Ishikawa (cell line): ENCODE measurements around the gene MYO15B.

ENCODE experiments used
- CEBPB ChIP-seq: IDR thresholded peaks from 2 replicates; pipeline ENCODE4 v1.6.1; 2012
- CREB1 ChIP-seq: IDR thresholded peaks from 2 replicates; pipeline ENCODE4 v1.6.1; 2012; ENCODE audit warnings: low read depth
- EGR1 ChIP-seq: IDR thresholded peaks from 2 replicates; pipeline ENCODE4 v1.6.1; 2012
- EP300 ChIP-seq: IDR thresholded peaks from 2 replicates; pipeline ENCODE4 v1.6.1; 2012; ENCODE audit warnings: borderline replicate concordance
- FOXM1 ChIP-seq: IDR thresholded peaks from 2 replicates; pipeline ENCODE4 v1.6.1; 2012; ENCODE audit warnings: low read depth, borderline replicate concordance
- MAX ChIP-seq: IDR thresholded peaks from 2 replicates; pipeline ENCODE4 v1.6.1; 2012
- NFIC ChIP-seq: IDR thresholded peaks from 2 replicates; pipeline ENCODE4 v1.6.1; 2012
- RAD21 ChIP-seq: IDR thresholded peaks from 2 replicates; pipeline ENCODE4 v1.6.1; 2012; ENCODE audit warnings: low read depth
- REST ChIP-seq: IDR thresholded peaks from 2 replicates; pipeline ENCODE4 v1.6.1; 2012; ENCODE audit warnings: low read depth, mild to moderate bottlenecking
- TAF1 ChIP-seq: IDR thresholded peaks from 2 replicates; pipeline ENCODE4 v1.6.1; 2012; ENCODE audit warnings: low read depth, mild to moderate bottlenecking
- TCF12 ChIP-seq: IDR thresholded peaks from 2 replicates; pipeline ENCODE4 v1.6.1; 2012; ENCODE audit warnings: low read depth
- TEAD4 ChIP-seq: IDR thresholded peaks from 2 replicates; pipeline ENCODE4 v1.6.1; 2012
- USF1 ChIP-seq: IDR thresholded peaks from 2 replicates; pipeline ENCODE4 v1.6.1; 2012
- YY1 ChIP-seq: IDR thresholded peaks from 2 replicates; pipeline ENCODE4 v1.6.1; 2012; ENCODE audit warnings: low read depth
- ZBTB7A ChIP-seq: IDR thresholded peaks from 2 replicates; pipeline ENCODE4 v1.6.1; 2012; ENCODE audit warnings: low read depth

The MYO15B gene

GRCh38 chr17:75647061-75647460, 59.5 kb downstream of the MYO15B start:
- TF ChIP-seq YY1 = no peak
- TF ChIP-seq RAD21 = no peak
- TF ChIP-seq CEBPB = no peak
- TF ChIP-seq CREB1 = no peak
- no peak for TF ChIP-seq MAX
- TF ChIP-seq USF1 = no peak
- no peak for TF ChIP-seq FOXM1
- no peak for TF ChIP-seq ZBTB7A
- no peak for TF ChIP-seq TEAD4
- no peak for TF ChIP-seq EP300
- no peak for TF ChIP-seq NFIC
- TF ChIP-seq EGR1 = no peak
- no peak for TF ChIP-seq TCF12
- TF ChIP-seq TAF1 = no peak
- TF ChIP-seq REST = no peak

- TF ChIP-seq REST = no peak
- no peak for TF ChIP-seq EGR1
- TF ChIP-seq YY1 = no peak
- no peak for TF ChIP-seq CEBPB
- TF ChIP-seq EP300 = no peak
- no peak for TF ChIP-seq MAX
- no peak for TF ChIP-seq FOXM1
- no peak for TF ChIP-seq USF1
- TF ChIP-seq RAD21 = no peak
- TF ChIP-seq NFIC = no peak
- TF ChIP-seq ZBTB7A = no peak
- no peak for TF ChIP-seq TCF12
Measured at GRCh38 chr17:75647921-75648320, 60.3 kb downstream of the MYO15B start.

GRCh38 chr17:75649687-75650086, 62.1 kb downstream of the MYO15B start:
- no peak for TF ChIP-seq ZBTB7A
- no peak for TF ChIP-seq EP300
- TF ChIP-seq USF1 = no peak
- TF ChIP-seq CREB1 = no peak

- TF ChIP-seq MAX (no peak), CREB1 (no peak), TEAD4 (no peak), ZBTB7A (no peak), USF1 (no peak), YY1 (no peak), CEBPB (no peak), REST (no peak), EGR1 (no peak), EP300 (no peak), NFIC (no peak), FOXM1 (no peak), TAF1 (no peak), TCF12 (no peak)
Measured at GRCh38 chr17:75650874-75651273, 63.3 kb downstream of the MYO15B start.
